Endothelial cell of hepatic sinusoid (primary cell): ENCODE data around the gene DNAAF6.
"Not testable (repeated sequence)": the region's sequence is repeated elsewhere in the genome, so short reads cannot be mapped to it uniquely, and the experiment has no call there.

Experiments
- in situ Hi-C: cut with HindIII; loops from 2 replicates; pipeline ENCODE4 v1.10.0; 2017; ENCODE audit warnings: low sequenced_read_pairs

Gene DNAAF6

GRCh38 chrX:107205770-107206696 is at the start of gene DNAAF6, which contains the start of gene NUP62CL:
Gene DNAAF6, plus strand, starts transcription at chrX:107206611. Its CDS starts 6,265 bp downstream, at chrX:107212876.
Gene NUP62CL, minus strand, starts transcription at chrX:107206433. Its CDS starts 31,287 bp downstream, at chrX:107175146.
- in situ Hi-C loops = no loop called here

- in situ Hi-C loops = not testable (repeated sequence)
Observed at GRCh38 chrX:107157618-107158017, 48.8 kb upstream of the DNAAF6 start.

GRCh38 chrX:107167163-107167921 is 39.1 kb upstream of the DNAAF6 start:
- in situ Hi-C loops = no loop called here

DNA sequence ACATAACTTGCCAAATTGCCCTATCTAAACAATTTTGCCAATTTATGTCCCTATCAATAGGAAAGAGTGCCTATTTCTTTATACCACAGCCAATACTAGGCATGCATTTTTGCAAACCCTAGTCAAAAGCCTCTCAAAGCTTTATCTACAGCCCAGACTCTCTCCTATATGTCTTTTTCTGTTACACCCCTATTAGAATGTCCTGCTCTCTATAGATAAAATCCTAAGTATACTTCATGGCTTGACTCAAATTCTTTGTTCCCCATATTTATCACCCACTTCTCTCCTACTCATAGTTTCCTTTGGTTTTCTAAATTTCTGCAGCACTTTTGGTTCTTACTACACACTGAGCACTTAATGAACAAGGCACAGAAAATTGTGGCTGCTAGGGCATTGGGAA is 38.2 kb upstream of the DNAAF6 start:
- in situ Hi-C loops = no loop called here

DNA sequence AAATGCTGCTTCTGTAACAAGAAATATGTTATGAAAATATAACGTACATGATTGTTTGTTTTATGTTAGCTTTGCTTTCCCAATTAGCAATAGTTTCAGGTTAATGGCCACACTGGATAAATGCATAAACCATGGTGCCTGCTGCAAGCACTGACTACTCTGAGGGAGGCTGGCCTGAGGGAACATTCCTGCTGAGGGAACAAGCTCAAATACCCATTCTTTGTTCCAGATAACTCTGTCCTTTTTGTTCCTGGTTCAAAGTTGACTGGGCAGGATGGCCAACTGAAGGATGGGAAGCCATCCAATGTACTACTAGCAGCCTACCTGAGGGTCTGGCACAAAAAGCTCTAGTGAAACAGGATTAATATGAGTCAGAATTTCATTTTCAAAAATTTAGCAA is 37.7 kb upstream of the DNAAF6 start:
- in situ Hi-C loops = no loop called here

- in situ Hi-C loops = no loop called here
Observed at GRCh38 chrX:107171369-107172102, 34.9 kb upstream of the DNAAF6 start.

DNA sequence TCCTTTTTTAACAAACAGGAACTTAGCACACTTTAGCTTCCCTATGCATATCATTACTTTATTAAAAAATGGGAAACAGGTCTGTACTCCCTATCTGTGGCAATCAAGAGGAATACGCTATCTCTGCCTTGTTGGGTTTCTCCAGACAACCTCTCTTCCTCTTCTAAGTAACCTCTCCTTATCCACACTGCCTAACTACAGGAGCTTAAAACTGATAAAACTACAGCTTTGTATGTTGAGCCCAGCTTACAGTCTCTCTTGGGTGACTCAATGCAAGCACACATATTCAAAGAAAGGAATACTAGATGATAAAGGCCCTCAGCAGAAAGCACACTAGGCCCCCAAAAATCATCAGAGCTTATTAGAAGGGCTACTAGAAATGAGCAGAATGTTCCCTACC is 9.1 kb upstream of the DNAAF6 start:
- in situ Hi-C loops = no loop called here

DNA sequence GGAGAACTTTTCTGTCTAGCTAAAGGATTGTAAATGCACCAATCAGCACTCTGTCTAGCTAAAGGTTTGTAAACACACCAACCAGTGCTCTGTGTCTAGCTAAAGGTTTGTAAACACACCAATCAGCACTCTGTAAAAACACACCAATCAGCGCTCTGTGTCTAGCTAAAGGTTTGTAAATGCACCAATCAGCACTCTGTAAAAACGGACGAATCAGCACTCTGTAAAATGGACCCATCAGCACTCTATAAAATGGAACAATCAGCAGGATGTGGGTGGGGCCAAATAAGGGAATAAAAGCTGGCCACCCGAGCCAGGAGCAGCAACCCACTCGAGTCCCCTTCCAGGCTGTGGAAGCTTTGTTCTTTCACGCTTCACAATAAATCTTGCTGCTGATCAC is 8.3 kb upstream of the DNAAF6 start:
- in situ Hi-C loops = not testable (repeated sequence)

DNA sequence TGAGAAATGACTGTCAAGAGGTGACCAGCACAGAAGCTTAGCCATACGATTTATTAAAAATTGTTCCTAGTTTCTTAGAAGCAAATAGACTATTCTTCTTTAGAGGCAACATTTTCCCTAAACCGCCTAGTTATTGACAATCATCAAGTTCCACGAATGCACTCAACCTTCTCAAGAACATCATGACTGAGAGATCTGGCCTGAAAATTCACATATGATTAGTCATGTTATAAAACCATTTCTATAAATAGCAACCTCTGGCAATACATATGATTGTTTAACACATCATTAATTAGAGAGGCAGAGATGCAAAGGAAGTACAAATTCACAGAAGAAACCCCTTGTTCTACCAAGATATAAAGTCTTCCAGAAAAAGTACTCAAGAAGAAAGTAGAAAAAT is 6.9 kb upstream of the DNAAF6 start:
- in situ Hi-C loops = no loop called here

DNA sequence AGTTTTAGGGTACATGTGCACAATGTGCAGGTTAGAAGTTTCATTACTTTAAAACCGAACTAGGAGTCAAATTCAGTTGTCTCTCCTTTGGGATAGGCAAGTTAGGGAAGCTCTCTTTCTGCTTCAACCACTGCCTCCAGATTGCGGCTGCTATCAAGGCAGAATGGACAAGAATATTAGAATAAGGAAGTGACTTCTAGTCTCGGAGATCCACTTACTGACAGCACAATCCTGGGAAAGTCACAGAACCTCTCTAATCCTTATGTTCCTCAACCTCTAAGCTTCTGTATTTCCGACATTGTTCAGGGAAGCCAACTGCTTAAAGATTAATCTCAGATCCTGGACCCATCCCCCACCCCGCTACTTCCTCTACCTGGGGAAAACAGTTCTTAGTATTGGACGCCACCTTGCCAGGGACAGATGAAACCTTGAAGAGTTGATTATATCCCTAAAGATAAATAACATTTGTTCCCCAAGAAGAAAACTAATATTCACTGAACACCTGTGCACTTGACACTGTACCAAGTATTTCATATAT is 2.3 kb upstream of the DNAAF6 start:
- in situ Hi-C loops = no loop called here

DNA sequence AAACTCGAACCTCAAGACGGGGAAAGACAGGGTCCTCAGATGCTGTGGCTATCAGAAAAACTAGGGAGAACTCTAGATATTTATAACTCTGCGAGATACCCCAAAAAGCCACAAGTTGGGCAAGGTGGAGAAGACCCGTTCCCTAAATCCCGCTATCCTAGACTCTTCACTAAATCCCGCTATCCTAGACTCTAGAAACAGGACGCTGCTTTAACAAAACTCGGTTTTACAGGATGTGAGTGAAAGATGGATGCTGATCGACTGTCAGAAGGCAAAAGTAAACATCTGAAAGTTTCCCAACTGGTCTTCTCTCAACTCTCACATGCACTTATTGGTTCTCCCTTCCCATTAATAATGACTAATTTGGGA is 270 bp downstream of the DNAAF6 start:
- in situ Hi-C loops = no loop called here

GRCh38 chrX:107207089-107207488 is 678 bp downstream of the DNAAF6 start:
- in situ Hi-C loops = no loop called here

DNA sequence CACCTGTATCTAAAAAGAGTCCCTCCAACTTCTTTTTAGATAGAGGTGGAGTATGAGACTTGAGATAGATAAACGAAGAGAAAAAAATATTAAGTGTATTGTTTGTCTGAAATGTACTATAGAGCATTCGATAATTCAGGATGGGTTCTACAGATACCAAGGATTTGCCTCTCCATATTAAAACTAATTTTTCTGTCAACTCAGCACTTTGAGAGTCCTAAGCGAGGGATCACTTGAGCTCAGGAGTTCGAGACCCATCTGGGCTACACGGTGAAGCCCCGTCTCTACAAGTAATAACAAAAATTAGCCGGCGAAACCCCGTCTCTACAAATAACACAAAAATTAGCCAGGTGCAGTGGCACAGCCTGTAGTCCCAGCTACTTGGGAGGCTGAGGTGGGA is 1.5 kb downstream of the DNAAF6 start:
- in situ Hi-C loops = no loop called here

- in situ Hi-C loops = no loop called here
Observed at GRCh38 chrX:107213477-107213876, 7.1 kb downstream of the DNAAF6 start.

DNA sequence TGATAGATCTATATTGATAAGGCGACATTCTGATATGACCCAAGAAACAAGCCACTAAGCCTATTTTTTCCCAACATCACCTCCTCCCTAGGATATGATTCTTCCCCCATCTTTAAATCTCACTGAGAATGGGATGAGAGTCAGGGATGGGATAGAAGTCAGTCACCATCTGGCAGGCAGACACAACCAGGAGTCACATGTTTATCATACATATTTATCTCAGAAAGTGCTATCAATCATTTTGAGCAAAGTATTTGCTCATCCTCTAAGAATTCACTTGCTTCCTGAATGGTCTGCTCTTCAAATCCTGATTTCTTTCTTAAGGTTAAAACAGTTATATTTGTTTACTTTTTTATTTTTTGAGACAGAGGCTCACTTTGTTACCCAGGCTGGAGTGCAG is 20.3 kb downstream of the DNAAF6 start:
- in situ Hi-C loops = no loop called here

- in situ Hi-C loops = no loop called here
Observed at GRCh38 chrX:107227780-107228485, 21.5 kb downstream of the DNAAF6 start.

GRCh38 chrX:107228486-107228819 is 22.0 kb downstream of the DNAAF6 start:
- in situ Hi-C loops = no loop called here

DNA sequence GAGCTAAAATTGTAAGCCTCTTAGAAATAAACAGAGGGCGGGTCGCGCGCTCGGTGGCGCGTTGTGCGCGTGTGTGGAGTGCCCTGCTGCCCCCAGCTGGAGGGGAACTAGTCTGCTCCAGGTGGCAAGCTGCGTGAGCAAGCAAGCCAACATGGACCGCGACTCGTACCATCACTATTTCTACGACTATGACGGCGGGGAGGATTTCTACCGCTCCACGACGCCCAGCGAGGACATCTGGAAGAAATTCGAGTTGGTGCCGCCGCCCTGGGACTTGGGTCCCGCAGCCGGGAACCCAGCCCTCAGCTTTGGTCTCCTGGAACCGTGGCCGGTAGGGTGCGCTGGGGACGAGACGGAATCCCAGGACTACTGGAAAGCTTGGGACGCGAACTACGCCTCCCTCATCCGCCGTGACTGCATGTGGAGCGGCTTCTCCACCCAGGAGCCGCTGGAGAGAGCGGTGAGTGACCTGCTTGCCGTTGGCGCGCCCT is 66.1 kb downstream of the DNAAF6 start:
- in situ Hi-C loops = no loop called here

DNA sequence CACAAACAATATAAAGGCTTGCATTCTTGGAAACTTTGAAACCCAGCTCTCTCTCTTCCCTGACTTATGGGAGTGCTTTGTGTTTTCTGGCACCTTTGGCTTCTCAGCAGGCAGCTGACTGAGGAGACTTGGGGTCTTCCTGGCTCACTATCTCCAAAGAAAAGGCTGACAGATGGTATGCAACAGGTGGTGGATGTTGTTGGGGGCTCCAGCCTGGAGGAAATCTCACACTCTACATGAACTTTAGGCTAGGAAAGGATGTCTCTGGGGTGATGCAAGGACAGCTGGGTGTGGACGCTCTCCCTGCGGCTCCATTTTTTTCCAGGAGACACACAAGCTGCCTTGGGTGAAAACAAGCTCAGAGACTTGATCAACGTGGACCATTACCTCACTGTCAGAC is 67.4 kb downstream of the DNAAF6 start:
- in situ Hi-C loops = no loop called here

DNA sequence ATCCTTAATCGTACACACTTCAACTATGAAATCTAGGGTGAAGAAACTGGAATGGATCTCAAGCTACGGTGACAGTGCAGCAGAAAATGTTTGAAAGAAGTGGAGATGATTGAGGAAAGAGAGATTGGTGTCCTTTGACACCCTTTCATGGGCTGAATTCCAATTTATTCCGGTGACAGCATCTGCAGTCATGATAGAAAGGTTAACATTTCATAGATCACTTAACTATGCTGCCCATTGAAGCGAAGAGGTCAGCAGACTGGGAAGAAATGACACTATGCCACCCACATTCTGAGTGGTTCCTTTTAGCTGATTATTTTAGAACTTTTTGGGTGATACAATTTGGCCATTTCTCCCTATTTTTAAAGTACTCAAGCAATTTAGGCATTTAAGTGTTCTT is 82.3 kb downstream of the DNAAF6 start:
- in situ Hi-C loops = no loop called here
